K562 (cell line): ENCODE results near the gene CCDC181.

ENCODE experiments used
- EP300 ChIP-seq: IDR thresholded peaks from 2 replicates; pipeline ENCODE4 v1.6.1; 2012; ENCODE audit warnings: low read length, improper control_type of control experiment
- FOS ChIP-seq: IDR thresholded peaks from 3 replicates; pipeline ENCODE4 v1.6.1; 2011; ENCODE audit not compliant: insufficient read length; ENCODE audit errors: extremely low read depth
- MAZ ChIP-seq, 2 experiments: fragments of 450-650 bp in 1 of 2; sonication (generic) in 1 of 2; formaldehyde crosslinking; IDR thresholded peaks in 1 of 2; conservative IDR thresholded peaks in 1 of 2; 2 replicates each; pipeline versions ENCODE4 v1.4.0 to v1.5.0; 2020; ENCODE audit warnings: mild to moderate bottlenecking in 1 of 2, missing genetic modification reagents in 1 of 2
- MTA3 ChIP-seq: fragments of 450-650 bp; formaldehyde crosslinking; IDR thresholded peaks from 2 replicates; pipeline ENCODE4 v1.6.1; 2017; ENCODE audit warnings: mild to moderate bottlenecking, borderline replicate concordance
- MXI1 ChIP-seq: IDR thresholded peaks from 2 replicates; pipeline ENCODE4 v1.6.1; 2011; ENCODE audit warnings: low read depth, mild to moderate bottlenecking, improper control_type of control experiment, low read length
- NFYB ChIP-seq: IDR thresholded peaks from 2 replicates; pipeline ENCODE4 v1.6.1; 2011; ENCODE audit warnings: mild to moderate bottlenecking, moderate library complexity; ENCODE audit not compliant: insufficient read length; ENCODE audit errors: extremely low read depth
- NR2C2 ChIP-seq, 2 experiments: fragments of 200-800 bp in 1 of 2; sonication (Bioruptor generic) in 1 of 2; sonication (generic) in 1 of 2; formaldehyde crosslinking in 1 of 2; IDR thresholded peaks; 2 replicates each; pipeline versions ENCODE4 v1.6.1 to v1.8.0; 2016 to 2022; ENCODE audit warnings: mild to moderate bottlenecking in 1 of 2, missing compliant biosample characterization in 1 of 2, missing genetic modification characterization in 1 of 2, missing genetic modification reagents in 1 of 2
- TAF1 ChIP-seq: IDR thresholded peaks from 2 replicates; pipeline ENCODE4 v1.6.1; 2011; ENCODE audit warnings: mild to moderate bottlenecking, low read length, moderate library complexity; ENCODE audit not compliant: insufficient read depth, control insufficient read depth, severe bottlenecking; ENCODE audit errors: extremely low read depth
- ZFP30 ChIP-seq: fragments of 250-450 bp; sonication (Bioruptor Pico); IDR thresholded peaks from 2 replicates; pipeline ENCODE4 v1.8.0; 2022; ENCODE audit warnings: moderate library complexity, mild to moderate bottlenecking, inconsistent platforms, borderline replicate concordance
- ZNF830 ChIP-seq: fragments of 250-450 bp; sonication (Bioruptor Pico); IDR thresholded peaks from 2 replicates; pipeline ENCODE4 v1.5.0; 2021; ENCODE audit warnings: mild to moderate bottlenecking
- TF ChIP-seq, protein P1 (sequence below), 3 experiments: IDR thresholded peaks in 2 of 3; conservative IDR thresholded peaks in 1 of 3; 2 replicates each; pipeline ENCODE4 v1.5.1; 2011 to 2012; ENCODE audit warnings: low read length in 3 of 3, mild to moderate bottlenecking in 3 of 3, control low read depth in 2 of 3, improper control_type of control experiment in 1 of 3, inconsistent platforms in 1 of 3, low read depth in 1 of 3, mixed read lengths in 1 of 3, moderate library complexity in 1 of 3; ENCODE audit not compliant: insufficient read depth in 2 of 3
- TF ChIP-seq, protein P2 (sequence below): fragments of 450-650 bp; IDR thresholded peaks from 2 replicates; pipeline ENCODE4 v1.7.1; 2018; ENCODE audit warnings: mild to moderate bottlenecking, low read depth; ENCODE audit not compliant: partially characterized antibody
- TF ChIP-seq, protein P3 (sequence below): sonication (generic); formaldehyde crosslinking; IDR thresholded peaks from 2 replicates; pipeline ENCODE4 v1.8.0; 2022; ENCODE audit warnings: mild to moderate bottlenecking, missing genetic modification reagents

DNA sequence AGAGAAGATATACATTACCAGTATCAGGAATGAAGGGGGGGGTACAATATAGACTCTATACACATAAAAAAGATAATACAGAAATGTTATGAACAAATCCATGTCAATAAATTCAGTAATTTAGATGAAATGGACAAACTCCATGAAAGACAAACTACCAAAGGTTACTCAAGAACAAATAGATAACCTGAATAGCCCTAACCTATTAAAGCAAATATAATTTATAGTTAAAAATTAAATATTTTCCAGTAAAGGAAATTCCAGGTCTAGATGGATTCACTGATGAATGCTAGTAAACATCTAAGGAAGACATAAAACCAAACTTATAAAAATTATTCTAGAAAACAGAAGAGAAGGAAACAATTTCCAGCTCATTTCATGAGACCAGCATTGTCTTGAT, 46.1 kb downstream of the CCDC181 start:
- TF ChIP-seq MTA3 (no peak), MXI1 (no peak), EP300 (no peak), FOS (no peak), NFYB (no peak), NR2C2 (CRISPR knock-in tag; IDR thresholded peaks at IDR 0.05) (no peak), NR2C2 (tag; IDR thresholded peaks at IDR 0.05) (no peak), MAZ (CRISPR knock-in tag; conservative IDR thresholded peaks at IDR 0.05 in 1 of 2, IDR thresholded peaks at IDR 0.05 in 1 of 2) (no peak), ZNF830 (CRISPR knock-in tag) (no peak), ZFP30 (no peak), TAF1 (no peak)
- TF ChIP-seq, protein P1, sequence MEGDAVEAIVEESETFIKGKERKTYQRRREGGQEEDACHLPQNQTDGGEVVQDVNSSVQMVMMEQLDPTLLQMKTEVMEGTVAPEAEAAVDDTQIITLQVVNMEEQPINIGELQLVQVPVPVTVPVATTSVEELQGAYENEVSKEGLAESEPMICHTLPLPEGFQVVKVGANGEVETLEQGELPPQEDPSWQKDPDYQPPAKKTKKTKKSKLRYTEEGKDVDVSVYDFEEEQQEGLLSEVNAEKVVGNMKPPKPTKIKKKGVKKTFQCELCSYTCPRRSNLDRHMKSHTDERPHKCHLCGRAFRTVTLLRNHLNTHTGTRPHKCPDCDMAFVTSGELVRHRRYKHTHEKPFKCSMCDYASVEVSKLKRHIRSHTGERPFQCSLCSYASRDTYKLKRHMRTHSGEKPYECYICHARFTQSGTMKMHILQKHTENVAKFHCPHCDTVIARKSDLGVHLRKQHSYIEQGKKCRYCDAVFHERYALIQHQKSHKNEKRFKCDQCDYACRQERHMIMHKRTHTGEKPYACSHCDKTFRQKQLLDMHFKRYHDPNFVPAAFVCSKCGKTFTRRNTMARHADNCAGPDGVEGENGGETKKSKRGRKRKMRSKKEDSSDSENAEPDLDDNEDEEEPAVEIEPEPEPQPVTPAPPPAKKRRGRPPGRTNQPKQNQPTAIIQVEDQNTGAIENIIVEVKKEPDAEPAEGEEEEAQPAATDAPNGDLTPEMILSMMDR (IDR thresholded peaks at IDR 0.05 in 2 of 3, conservative IDR thresholded peaks at IDR 0.05 in 1 of 3; ENCODE audit: insufficient read depth in 2 of 3, low read depth in 1 of 3, low read length in 3 of 3): no peak
- TF ChIP-seq, protein P2, sequence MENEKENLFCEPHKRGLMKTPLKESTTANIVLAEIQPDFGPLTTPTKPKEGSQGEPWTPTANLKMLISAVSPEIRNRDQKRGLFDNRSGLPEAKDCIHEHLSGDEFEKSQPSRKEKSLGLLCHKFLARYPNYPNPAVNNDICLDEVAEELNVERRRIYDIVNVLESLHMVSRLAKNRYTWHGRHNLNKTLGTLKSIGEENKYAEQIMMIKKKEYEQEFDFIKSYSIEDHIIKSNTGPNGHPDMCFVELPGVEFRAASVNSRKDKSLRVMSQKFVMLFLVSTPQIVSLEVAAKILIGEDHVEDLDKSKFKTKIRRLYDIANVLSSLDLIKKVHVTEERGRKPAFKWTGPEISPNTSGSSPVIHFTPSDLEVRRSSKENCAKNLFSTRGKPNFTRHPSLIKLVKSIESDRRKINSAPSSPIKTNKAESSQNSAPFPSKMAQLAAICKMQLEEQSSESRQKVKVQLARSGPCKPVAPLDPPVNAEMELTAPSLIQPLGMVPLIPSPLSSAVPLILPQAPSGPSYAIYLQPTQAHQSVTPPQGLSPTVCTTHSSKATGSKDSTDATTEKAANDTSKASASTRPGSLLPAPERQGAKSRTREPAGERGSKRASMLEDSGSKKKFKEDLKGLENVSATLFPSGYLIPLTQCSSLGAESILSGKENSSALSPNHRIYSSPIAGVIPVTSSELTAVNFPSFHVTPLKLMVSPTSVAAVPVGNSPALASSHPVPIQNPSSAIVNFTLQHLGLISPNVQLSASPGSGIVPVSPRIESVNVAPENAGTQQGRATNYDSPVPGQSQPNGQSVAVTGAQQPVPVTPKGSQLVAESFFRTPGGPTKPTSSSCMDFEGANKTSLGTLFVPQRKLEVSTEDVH: no peak
- TF ChIP-seq, protein P3, sequence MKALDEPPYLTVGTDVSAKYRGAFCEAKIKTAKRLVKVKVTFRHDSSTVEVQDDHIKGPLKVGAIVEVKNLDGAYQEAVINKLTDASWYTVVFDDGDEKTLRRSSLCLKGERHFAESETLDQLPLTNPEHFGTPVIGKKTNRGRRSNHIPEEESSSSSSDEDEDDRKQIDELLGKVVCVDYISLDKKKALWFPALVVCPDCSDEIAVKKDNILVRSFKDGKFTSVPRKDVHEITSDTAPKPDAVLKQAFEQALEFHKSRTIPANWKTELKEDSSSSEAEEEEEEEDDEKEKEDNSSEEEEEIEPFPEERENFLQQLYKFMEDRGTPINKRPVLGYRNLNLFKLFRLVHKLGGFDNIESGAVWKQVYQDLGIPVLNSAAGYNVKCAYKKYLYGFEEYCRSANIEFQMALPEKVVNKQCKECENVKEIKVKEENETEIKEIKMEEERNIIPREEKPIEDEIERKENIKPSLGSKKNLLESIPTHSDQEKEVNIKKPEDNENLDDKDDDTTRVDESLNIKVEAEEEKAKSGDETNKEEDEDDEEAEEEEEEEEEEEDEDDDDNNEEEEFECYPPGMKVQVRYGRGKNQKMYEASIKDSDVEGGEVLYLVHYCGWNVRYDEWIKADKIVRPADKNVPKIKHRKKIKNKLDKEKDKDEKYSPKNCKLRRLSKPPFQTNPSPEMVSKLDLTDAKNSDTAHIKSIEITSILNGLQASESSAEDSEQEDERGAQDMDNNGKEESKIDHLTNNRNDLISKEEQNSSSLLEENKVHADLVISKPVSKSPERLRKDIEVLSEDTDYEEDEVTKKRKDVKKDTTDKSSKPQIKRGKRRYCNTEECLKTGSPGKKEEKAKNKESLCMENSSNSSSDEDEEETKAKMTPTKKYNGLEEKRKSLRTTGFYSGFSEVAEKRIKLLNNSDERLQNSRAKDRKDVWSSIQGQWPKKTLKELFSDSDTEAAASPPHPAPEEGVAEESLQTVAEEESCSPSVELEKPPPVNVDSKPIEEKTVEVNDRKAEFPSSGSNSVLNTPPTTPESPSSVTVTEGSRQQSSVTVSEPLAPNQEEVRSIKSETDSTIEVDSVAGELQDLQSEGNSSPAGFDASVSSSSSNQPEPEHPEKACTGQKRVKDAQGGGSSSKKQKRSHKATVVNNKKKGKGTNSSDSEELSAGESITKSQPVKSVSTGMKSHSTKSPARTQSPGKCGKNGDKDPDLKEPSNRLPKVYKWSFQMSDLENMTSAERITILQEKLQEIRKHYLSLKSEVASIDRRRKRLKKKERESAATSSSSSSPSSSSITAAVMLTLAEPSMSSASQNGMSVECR (CRISPR knock-in tag): no peak
